GM23338 (cell line): ENCODE data around the gene UQCRC2. TPM values are rescaled to one million over a fixed set of nuclear protein-coding genes. Genes with fewer than 3 reads are reported as not detected.

Experiments used
- ETS1 ChIP-seq: IDR thresholded peaks from 2 replicates; pipeline ENCODE4 v1.6.1; 2016; ENCODE audit warnings: antibody characterized with exemption
- POLR2AphosphoS5 ChIP-seq: IDR thresholded peaks from 2 replicates; pipeline ENCODE4 v1.6.1; 2016; ENCODE audit warnings: antibody characterized with exemption, low read depth
- REST ChIP-seq: IDR thresholded peaks from one replicate; pipeline ENCODE4 v1.6.1; 2018; ENCODE audit warnings: antibody characterized with exemption; ENCODE audit not compliant: unreplicated experiment
- ZNF462 ChIP-seq: fragments of 250-450 bp; sonication (Bioruptor Pico); IDR thresholded peaks from 2 replicates; pipeline ENCODE4 v1.5.0; 2020; ENCODE audit warnings: mild to moderate bottlenecking, moderate library complexity
- polyA plus RNA-seq: library from polyadenylated mRNA; unstranded; fragments of >200 nt; fragmentation: Nextera tagmentation; extraction: Ambion mirVana; gene quantifications from 2 replicates; pipeline ENCODE4 v1.2.1, GENCODE V29; 2016
- total RNA-seq: library from RNA; depleted of rRNA; stranded (reverse); fragments of >200 nt; shearing (Covaris generic); gene quantifications from 2 replicates; pipeline ENCODE4 v1.2.3, GENCODE V29; 2014

Gene UQCRC2
- total and polyA plus RNA-seq, 2 experiments from 2014 or later, result 88.0 to 122 TPM

GRCh38 chr16:22007509-22008214 is 54.5 kb downstream of the UQCRC2 start, which contains the start of gene MOSMO (continued):
- TF ChIP-seq ZNF462 (CRISPR knock-in tag), result no peak
- peak; percentile 56; the same call in 1 of the 2 replicates for TF ChIP-seq POLR2AphosphoS5
- TF ChIP-seq REST, result peak; percentile 64
- TF ChIP-seq ETS1, result no peak
